OCI-LY3 (cell line): Measurements from ENCODE around the gene CSPG5.

Experiments used
- H2AFZ ChIP-seq: fragments of 200-600, 300-600 bp; shearing (Covaris generic); 2 replicates; pipeline ENCODE4 v1.6.0; 2014; ENCODE audit warnings: antibody characterized with exemption, low read depth, low read length
- H3K27ac ChIP-seq: fragments of 200-600, 300-600 bp; sonication (generic); 2 replicates; pipeline ENCODE4 v1.5.1; 2014; ENCODE audit warnings: mild to moderate bottlenecking, low read length, moderate library complexity, mixed read lengths
- H3K27me3 ChIP-seq: fragments of 200-600, 300-600 bp; sonication (generic); 2 replicates; pipeline ENCODE4 v1.6.1; 2014; ENCODE audit warnings: low read depth, low read length, mixed read lengths
- H3K36me3 ChIP-seq: fragments of 200-600, 300-600 bp; sonication (generic); replicated peaks from 2 replicates; pipeline ENCODE3; 2014; ENCODE audit warnings: low read depth, low read length, mixed read lengths
- H3K4me1 ChIP-seq: fragments of 300-600, 200-600 bp; sonication (generic); 2 replicates; pipeline ENCODE4 v1.6.1; 2014; ENCODE audit warnings: low read length, mixed read lengths
- H3K4me2 ChIP-seq: fragments of 200-600, 300-600 bp; sonication (generic); 2 replicates; pipeline ENCODE4 v1.6.1; 2014; ENCODE audit warnings: low read length, mixed read lengths
- H3K4me3 ChIP-seq: fragments of 300-600, 200-600 bp; sonication (generic); 2 replicates; pipeline ENCODE4 v1.5.1; 2014; ENCODE audit warnings: antibody characterized with exemption, mild to moderate bottlenecking, low read length, moderate library complexity
- H3K79me2 ChIP-seq: fragments of 300-600, 200-600 bp; shearing (Covaris generic); 2 replicates; pipeline ENCODE4 v1.6.1; 2014; ENCODE audit warnings: mild to moderate bottlenecking, low read length, mixed read lengths
- H3K9ac ChIP-seq: fragments of 300-600, 200-600 bp; shearing (Covaris generic); 2 replicates; pipeline ENCODE4 v1.6.0; 2014; ENCODE audit warnings: mild to moderate bottlenecking, low read length, moderate library complexity
- H3K9me3 ChIP-seq: fragments of 200-600, 300-600 bp; shearing (Covaris generic); 2 replicates; pipeline ENCODE4 v1.6.1; 2014; ENCODE audit warnings: low read length, mixed read lengths; ENCODE audit not compliant: insufficient read depth
- H4K20me1 ChIP-seq: fragments of 200-600, 300-600 bp; sonication (generic); 2 replicates; pipeline ENCODE4 v1.6.1; 2016; ENCODE audit warnings: low read length, mixed read lengths; ENCODE audit not compliant: insufficient read depth
- CTCF ChIP-seq: fragments of 200-600, 300-600 bp; sonication (generic); IDR thresholded peaks from 2 replicates; pipeline ENCODE4 v1.5.1; 2014; ENCODE audit warnings: antibody characterized with exemption, low read length, low read depth
- EZH2phosphoT487 ChIP-seq: fragments of 200-600 bp; shearing (Covaris generic); IDR thresholded peaks from 2 replicates; pipeline ENCODE4 v1.6.1; 2018; ENCODE audit warnings: antibody characterized with exemption, mixed run types, low read depth

Gene CSPG5

GRCh38 chr3:47540281-47540680 lies 38.4 kb downstream of the CSPG5 start:
- Histone ChIP-seq H3K4me3 (no peak overlapping the region), H3K4me2 (no peak overlapping the region), H3K27ac (no peak overlapping the region), H3K27me3 (no peaks in the 10 kb centered on the region), H3K79me2 (no peaks in the 10 kb centered on the region), H3K9me3 (no peaks in the 10 kb centered on the region), H3K36me3 (no peaks in the 10 kb centered on the region), H2AFZ (no peak overlapping the region), H3K4me1 (no peaks in the 10 kb centered on the region), H3K9ac (no peak overlapping the region), H4K20me1 (no peaks in the 10 kb centered on the region)
- TF ChIP-seq CTCF (no peak), EZH2phosphoT487 (no peak)

- Histone ChIP-seq H3K4me2 (no peak overlapping the region), H3K4me3 (no peak overlapping the region), H3K79me2 (no peaks in the 10 kb centered on the region), H3K27ac (no peak overlapping the region), H3K4me1 (peaks cover 8% of the 10 kb centered on the region; the same call in 1 of the 2 replicates), H3K27me3 (no peaks in the 10 kb centered on the region), H3K36me3 (no peaks in the 10 kb centered on the region), H2AFZ (no peak overlapping the region), H3K9me3 (no peaks in the 10 kb centered on the region), H4K20me1 (no peaks in the 10 kb centered on the region), H3K9ac (no peak overlapping the region)
- no peak for TF ChIP-seq EZH2phosphoT487
- no peak for TF ChIP-seq CTCF
Measured at GRCh38 chr3:47536967-47537366, 41.7 kb downstream of the CSPG5 start.

DNA sequence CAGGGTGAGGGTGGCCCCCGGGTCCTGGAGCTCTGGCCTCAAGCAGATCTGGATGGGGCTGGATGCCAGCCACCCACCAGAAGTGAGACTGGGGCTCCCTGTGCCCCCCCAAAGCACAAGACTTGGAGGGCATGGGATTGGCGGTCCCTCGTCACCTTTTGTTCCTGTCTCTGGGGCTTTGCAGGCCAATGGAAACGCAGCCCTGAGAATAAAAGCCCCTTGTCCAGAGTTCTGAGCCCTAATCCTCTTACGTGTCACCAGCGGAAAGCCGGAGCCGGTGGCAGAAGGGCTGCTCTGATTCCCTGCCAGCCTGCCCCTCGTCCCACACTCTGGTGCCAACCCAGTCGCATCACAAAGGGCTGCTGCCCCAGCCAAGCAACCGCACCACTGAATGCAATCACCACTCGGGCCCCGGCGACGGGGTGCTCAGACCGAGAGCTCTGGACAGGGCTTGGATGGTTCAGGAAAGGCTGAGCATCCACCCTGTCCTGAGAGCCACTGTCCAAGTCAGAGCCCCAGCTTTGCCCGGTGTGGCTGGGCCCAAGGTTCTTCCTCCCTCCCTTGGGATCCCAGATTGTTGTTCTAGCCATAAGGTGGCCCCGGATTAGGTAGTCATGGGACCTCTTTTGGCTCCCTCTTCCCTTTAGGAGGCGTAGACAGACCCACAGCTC lies 42.3 kb downstream of the CSPG5 start:
- no peak overlapping the region for H2AFZ ChIP-seq
- H3K27me3 ChIP-seq, result no peaks in the 10 kb centered on the region
- H3K27ac ChIP-seq, result no peak overlapping the region
- TF ChIP-seq EZH2phosphoT487, result no peak
- no peak for TF ChIP-seq CTCF
- H3K4me1 ChIP-seq, result peaks cover 8% of the 10 kb centered on the region; the same call in 1 of the 2 replicates
- H3K4me3 ChIP-seq, result no peak overlapping the region
- no peaks in the 10 kb centered on the region for H3K9me3 ChIP-seq
- H3K4me2 ChIP-seq, result no peak overlapping the region
- no peaks in the 10 kb centered on the region for H3K79me2 ChIP-seq
- no peak overlapping the region for H3K9ac ChIP-seq
- no peaks in the 10 kb centered on the region for H4K20me1 ChIP-seq
- H3K36me3 ChIP-seq, result no peaks in the 10 kb centered on the region

- Histone ChIP-seq H3K79me2 (no peaks in the 10 kb centered on the region), H3K27ac (no peak overlapping the region), H3K36me3 (no peaks in the 10 kb centered on the region), H3K9me3 (no peaks in the 10 kb centered on the region), H3K4me2 (no peak overlapping the region), H4K20me1 (no peaks in the 10 kb centered on the region), H2AFZ (no peak overlapping the region), H3K27me3 (no peaks in the 10 kb centered on the region), H3K4me3 (no peak overlapping the region), H3K4me1 (peaks cover 8% of the 10 kb centered on the region; the same call in 1 of the 2 replicates), H3K9ac (no peak overlapping the region)
- TF ChIP-seq CTCF (no peak), EZH2phosphoT487 (no peak)
Measured at GRCh38 chr3:47533996-47534454, 44.6 kb downstream of the CSPG5 start.
